ENCODE results near the gene FNDC3B. TPM values are rescaled to one million over a fixed set of nuclear protein-coding genes. Genes with fewer than 3 reads are reported as not detected.

Gene FNDC3B
- total and polyA plus RNA-seq, 2 of the 8 experiments (the other 6 are each of a cell fraction or from before 2014, with no cell fraction given) = 14.1 to 44.4 TPM

- TF ChIP-seq ATF3 (IDR thresholded peaks at IDR 0.05; ENCODE audit: insufficient read depth, low read depth, low read length) = no peak
- TF ChIP-seq JUN (IDR thresholded peaks at IDR 0.05; ENCODE audit: low read depth, low read length) = no peak
- no peak for TF ChIP-seq BRCA1 (IDR thresholded peaks at IDR 0.05; ENCODE audit: low read depth, low read length)
- TF ChIP-seq TAF7 (optimal IDR thresholded peaks at IDR 0.05; ENCODE audit: borderline replicate concordance, low read depth, low read length) = no peak
- no peak for TF ChIP-seq SAP30 (IDR thresholded peaks at IDR 0.05; ENCODE audit: insufficient read depth, insufficient replicate concordance, low read length)
These were observed 371.5 kb downstream of the FNDC3B start (continued) for GRCh38 chr3:172410702-172411477.
